GM18907 (cell line): ENCODE data around the gene EVA1A.

Experiments used
- ATAC-seq: cut with Tn5 transposase; IDR thresholded peaks from one replicate; pipeline ENCODE4 v1.9.1; 2021; ENCODE audit warnings: mild to moderate bottlenecking, moderate library complexity; ENCODE audit not compliant: unreplicated experiment

Gene EVA1A

GRCh38 chr2:75592030-75592429 lies 31.3 kb upstream of the EVA1A start:
- no peak for ATAC-seq

GRCh38 chr2:75589391-75590105 lies 28.8 kb upstream of the EVA1A start:
- no peak for ATAC-seq

GRCh38 chr2:75587954-75588587 lies 27.3 kb upstream of the EVA1A start:
- ATAC-seq: no peak

GRCh38 chr2:75586971-75587370 lies 26.2 kb upstream of the EVA1A start:
- no peak for ATAC-seq

GRCh38 chr2:75582840-75583239 lies 22.1 kb upstream of the EVA1A start:
- no peak for ATAC-seq

GRCh38 chr2:75580606-75581005 lies 19.9 kb upstream of the EVA1A start:
- no peak for ATAC-seq

GRCh38 chr2:75580156-75580555 lies 19.4 kb upstream of the EVA1A start:
- no peak for ATAC-seq

- ATAC-seq: no peak
Measured at GRCh38 chr2:75579186-75579585, 18.4 kb upstream of the EVA1A start.

- ATAC-seq: no peak
Measured at GRCh38 chr2:75577280-75577679, 16.5 kb upstream of the EVA1A start.

- ATAC-seq: no peak
Measured at GRCh38 chr2:75574106-75574505, 13.4 kb upstream of the EVA1A start.

- ATAC-seq: no peak
Measured at GRCh38 chr2:75573145-75573878, 12.6 kb upstream of the EVA1A start.

GRCh38 chr2:75571730-75572430 lies 11.1 kb upstream of the EVA1A start:
- no peak for ATAC-seq

GRCh38 chr2:75570948-75571729 lies 10.4 kb upstream of the EVA1A start:
- ATAC-seq: no peak

- ATAC-seq: no peak
Measured at GRCh38 chr2:75570024-75570947, 9.5 kb upstream of the EVA1A start.

GRCh38 chr2:75569546-75569945 lies 8.8 kb upstream of the EVA1A start:
- ATAC-seq: no peak

- ATAC-seq: no peak
Measured at GRCh38 chr2:75568174-75568573, 7.4 kb upstream of the EVA1A start.

GRCh38 chr2:75565472-75566462 lies 5.0 kb upstream of the EVA1A start:
- no peak for ATAC-seq

- ATAC-seq: no peak
Measured at GRCh38 chr2:75564713-75565359, 4.1 kb upstream of the EVA1A start.
